NCI-H524 (cell line): ENCODE measurements around the gene DENND11.
A peak's percentile ranks its signal among the peaks of the same experiment; 100 is the strongest.

ENCODE experiments used
- DNase-seq, 2 experiments: peaks; one replicate each; lab custom pipeline; 2025; lab: John Stamatoyannopoulos, UW

The DENND11 gene

DNA sequence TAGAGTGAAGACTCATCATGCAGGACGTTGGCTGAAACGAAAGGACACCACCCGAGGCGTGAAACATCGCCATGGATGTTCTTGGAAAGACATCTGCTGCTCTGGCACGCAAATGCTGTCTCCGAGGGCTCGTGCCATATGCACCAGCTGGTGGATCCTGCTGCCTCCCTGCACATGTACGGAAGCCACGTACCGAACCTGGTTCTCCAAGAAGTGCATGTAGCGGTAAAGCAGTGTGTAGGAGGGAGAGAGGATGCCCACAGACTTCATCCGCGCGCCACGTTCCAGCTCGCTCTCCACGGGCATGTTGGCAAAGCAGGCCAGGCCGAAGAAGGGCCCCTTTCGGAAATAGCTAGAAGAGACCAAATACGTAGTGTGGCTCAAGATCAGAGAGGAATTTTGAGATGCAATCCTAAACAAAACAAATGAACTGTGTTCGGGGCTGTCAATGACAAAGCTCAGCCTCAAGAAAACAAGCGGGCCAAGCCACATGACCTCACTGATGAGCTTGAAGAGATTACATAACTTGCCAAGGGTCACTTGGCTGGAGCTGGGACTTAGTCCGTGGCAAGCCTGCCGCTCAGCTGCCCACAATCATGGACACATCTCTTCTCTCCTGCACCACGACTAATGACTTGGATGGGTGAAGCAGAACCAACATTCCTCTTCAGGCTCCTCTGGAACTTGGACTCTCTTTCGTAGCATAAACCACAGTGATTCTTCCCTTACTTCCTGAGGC is 16.5 kb downstream of the DENND11 start:
- peak; percentile 22 to 69 for DNase-seq

DNA sequence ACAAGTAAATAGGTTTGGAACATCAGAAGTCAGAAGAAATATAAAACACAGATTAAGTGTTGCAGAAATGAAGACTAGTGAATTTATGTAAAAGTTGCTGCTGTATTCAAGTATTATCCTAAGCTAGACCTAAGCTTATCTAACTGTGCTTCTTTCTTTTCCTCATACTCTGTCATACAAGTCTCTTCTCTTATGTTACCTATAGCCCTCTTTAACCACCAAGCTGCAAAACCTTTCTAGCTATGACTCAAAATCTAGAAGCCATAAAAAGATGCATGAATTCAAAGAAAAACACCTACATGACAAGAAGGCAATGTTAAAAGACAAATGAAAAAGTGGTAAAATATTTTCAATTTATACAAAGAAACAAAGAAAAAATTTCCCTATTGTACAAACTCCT is 23.0 kb downstream of the DENND11 start:
- no peak for DNase-seq

DNA sequence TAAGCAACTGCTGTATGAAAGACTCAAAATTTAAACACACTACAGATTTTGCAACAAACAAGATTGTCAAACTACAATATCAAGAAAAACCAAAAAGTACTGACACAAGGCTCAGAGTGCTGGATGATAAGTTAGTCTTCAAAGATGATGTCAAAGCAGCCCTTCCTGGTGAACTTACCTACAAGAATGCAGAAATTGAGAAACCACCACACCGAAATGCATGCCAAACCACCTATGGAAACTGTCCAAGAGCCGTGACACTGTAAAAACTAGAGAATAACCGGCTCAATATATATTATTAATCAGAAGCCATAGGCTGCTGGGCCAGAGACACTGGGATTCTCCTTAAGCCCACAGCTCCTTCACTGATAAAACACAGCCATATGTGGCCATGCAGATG is 25.3 kb downstream of the DENND11 start:
- no peak for DNase-seq

DNA sequence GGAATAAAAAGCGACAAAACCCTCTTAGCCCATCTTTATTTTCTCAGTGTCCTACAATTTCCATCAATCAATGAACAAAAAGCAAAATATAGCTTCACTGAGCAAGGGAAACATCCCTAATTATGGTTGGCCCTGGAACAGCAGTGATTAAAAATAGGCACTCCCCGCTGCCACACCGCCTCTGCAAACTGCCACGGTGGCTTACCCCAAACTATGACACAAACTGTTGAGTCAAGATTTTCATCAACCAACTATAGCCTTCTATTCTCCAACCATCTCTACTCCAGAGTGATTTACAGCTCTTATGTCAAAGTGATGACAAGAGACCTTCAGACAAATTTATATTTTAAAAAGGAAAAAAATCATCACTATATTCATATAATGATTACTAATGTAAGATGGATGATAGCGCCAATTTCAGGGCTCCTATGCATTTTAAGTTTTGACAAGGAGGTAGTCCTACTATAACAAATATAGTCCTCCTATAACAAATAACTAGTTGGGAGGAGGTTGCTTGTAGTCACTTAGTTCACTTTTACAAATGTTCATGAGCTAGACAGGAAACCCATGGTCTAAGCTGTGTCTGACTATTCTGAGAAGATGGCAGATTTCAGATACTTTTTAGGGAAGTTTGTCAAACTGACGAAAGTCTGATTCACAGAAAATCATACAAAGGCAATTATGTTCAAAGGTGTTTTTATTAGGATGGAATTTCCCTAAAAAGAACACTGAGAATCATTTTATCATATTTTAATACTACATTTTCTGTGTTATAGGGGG is 26.3 kb downstream of the DENND11 start:
- DNase-seq: no peak

- DNase-seq: no peak
These were observed 27.3 kb downstream of the DENND11 start for GRCh38 chr7:141674702-141675101.

- no peak for DNase-seq
These were observed 27.7 kb downstream of the DENND11 start for GRCh38 chr7:141674171-141674671.

DNA sequence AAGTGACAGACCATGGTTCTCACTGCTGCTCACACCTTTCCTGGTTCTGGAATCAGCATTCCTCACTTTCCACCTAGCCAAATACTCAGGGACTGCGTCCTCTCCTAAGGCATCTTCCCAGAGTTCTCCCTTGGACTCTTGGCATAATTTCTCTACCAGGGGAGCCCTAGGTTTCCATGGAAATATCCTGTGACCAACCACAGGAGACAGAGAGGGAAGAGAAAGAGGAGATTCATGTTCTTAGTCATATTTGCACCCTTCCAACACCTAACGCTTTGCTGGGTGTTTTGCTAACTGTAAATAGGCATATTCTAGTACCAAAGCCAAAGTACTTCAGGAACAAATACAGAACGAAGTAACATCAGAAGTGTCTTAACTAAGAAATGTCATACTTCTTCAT is 28.6 kb downstream of the DENND11 start:
- DNase-seq: no peak

- DNase-seq: no peak
These were observed 30.1 kb downstream of the DENND11 start for GRCh38 chr7:141671705-141672496.

- DNase-seq: no peak
These were observed 33.1 kb downstream of the DENND11 start for GRCh38 chr7:141668853-141669252.

GRCh38 chr7:141666071-141666470 is 35.9 kb downstream of the DENND11 start:
- DNase-seq: no peak

DNA sequence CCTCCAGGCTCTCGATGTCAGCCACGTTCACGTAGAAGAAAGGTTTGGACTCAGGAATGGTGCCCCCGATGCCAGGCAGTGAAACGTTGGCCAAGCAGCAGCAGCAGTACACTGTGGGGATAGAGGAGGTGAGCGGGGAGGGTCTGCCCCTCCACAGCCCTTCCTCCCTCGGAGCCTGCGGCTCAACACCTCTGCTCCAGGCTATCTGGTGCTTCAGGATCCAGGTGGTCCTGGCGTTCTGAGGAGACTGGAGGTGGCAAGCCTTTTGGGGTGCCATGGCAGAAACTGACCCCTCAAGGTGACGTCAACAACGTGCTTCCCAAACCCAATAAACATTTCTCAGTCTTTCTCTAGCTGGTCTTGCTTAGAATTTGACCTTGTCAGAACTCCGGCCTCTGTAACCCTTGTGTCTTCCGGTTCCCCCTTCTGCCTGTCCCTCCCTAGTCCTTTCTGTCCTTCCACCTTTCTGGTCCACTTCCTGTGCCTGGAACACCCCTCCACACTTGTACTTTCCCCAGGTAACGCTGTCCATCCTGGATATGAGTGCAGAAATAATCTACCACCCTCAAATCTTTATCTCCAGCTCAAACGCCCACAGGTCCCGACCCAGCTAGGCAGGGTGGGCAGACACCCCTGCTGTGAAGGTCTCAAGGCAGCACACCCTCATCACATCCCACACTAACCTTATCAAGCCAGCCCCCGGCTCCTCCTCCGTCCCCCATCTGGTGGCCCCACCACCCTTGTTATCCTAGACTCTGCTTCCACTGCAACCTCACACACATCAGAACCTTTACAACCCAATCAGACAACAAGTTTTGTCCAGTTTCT is 36.5 kb downstream of the DENND11 start:
- DNase-seq: no peak

GRCh38 chr7:141664450-141664849 is 37.5 kb downstream of the DENND11 start:
- DNase-seq: no peak

DNA sequence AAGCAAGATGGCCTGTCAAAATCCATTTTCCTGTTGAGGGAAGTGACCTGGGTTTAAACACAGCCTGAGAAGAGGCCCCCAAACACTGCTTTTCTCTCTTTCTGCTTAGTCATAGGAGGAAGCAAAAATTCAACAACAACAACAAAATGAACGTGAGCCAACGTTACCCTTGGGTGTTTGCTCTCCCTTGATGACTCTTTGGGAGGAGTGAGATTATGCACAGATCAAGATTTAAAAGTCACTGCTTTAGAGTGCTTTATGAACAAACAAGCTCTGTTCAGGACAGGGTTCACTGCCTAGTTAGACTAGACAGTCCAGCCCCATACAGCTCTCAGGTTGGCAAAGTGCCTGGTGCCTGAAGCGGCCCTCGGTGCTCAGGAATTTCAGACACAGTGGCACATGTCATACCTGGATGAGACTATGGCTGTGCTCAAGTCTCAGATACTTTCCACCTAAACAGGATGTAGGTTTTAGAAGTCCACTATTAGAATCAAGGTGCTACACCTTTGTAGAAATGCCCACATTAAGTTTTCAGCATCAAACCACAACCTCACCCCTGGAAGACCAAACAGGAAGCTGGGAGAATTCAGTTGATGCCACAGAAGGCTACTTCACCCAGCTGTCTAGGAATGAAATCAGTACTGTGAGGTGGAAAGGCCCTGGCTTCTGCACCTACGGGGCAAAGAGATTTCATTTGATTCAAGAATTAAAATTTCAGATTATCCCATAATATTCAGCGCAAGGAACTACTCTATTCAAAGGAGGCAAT is 38.7 kb downstream of the DENND11 start:
- DNase-seq: no peak

GRCh38 chr7:141660259-141660658 is 41.7 kb downstream of the DENND11 start:
- DNase-seq: no peak

GRCh38 chr7:141659501-141659900 is 42.5 kb downstream of the DENND11 start:
- no peak for DNase-seq

- DNase-seq: peak; percentile 65 to 71
These were observed 47.4 kb downstream of the DENND11 start for GRCh38 chr7:141654551-141654950.

- DNase-seq: no peak
These were observed 49.3 kb downstream of the DENND11 start for GRCh38 chr7:141652691-141653090.
